H4 (cell line): ENCODE measurements around the gene NUDCD3. TPM values are rescaled to one million over a fixed set of nuclear protein-coding genes. Genes with fewer than 3 reads are reported as not detected.
A peak's percentile ranks its signal among the peaks of the same experiment; 100 is the strongest.

Experiments used
- DNase-seq: peaks from one replicate; pipeline ENCODE4 v3.0.0-alpha.2; 2015; ENCODE audit warnings: low spot score
- total RNA-seq: library from RNA; depleted of rRNA; stranded (reverse); fragments of >200 nt; shearing (Covaris generic); gene quantifications from 2 replicates; pipeline ENCODE4 v1.2.3, GENCODE V29; 2014; rRNA removed

Gene NUDCD3
- total RNA-seq = 81.1 and 99.4 TPM in 2 replicates

- DNase-seq = peak; percentile 92
Observed at GRCh38 chr7:44490351-44491200, at the start of gene NUDCD3. Gene NUDCD3 (minus strand): TSS chr7:44490658. CDS start chr7:44490600, 58 bp downstream.

DNA sequence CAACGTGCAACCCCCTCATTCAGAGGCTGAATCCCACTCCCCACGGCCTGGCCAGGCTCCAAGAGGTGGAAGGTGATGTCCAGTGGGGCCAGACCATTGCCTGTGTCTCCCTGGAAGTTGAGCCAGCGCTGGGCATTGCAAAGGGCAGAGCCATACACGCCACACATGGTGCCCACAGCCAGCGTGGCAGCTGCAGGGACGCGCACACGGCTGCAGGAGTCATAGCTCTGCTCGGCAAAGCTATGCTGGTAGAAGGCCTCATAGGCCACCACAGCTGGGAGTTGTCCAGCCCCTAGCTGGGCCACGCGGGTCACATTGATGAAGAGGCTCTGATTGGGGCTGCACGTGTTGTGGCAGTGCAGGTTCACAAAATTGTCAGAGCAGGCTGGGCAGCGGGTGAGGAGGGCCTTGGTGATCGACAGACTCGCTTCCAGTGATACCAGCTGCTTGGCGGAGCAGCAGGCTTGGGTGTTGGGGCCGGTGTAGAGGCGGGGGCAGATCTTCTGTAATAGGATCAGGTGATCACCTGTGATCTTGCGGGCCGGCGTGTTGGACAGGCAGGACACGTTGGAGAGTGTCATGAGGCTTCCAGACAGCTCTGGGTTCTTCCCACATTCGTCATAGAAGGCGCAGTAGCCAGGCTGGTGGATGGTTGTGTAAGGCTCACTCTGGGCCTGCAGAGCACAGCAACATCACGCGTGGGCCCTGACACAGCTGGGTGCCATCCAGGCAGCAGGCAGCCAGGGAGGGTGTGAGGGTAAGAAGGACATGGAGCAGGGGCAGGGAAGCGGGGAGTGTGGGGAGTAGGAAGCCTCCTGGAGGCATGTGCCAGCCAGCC, 49.4 kb upstream of the NUDCD3 start:
- peak; percentile 14 for DNase-seq

DNA sequence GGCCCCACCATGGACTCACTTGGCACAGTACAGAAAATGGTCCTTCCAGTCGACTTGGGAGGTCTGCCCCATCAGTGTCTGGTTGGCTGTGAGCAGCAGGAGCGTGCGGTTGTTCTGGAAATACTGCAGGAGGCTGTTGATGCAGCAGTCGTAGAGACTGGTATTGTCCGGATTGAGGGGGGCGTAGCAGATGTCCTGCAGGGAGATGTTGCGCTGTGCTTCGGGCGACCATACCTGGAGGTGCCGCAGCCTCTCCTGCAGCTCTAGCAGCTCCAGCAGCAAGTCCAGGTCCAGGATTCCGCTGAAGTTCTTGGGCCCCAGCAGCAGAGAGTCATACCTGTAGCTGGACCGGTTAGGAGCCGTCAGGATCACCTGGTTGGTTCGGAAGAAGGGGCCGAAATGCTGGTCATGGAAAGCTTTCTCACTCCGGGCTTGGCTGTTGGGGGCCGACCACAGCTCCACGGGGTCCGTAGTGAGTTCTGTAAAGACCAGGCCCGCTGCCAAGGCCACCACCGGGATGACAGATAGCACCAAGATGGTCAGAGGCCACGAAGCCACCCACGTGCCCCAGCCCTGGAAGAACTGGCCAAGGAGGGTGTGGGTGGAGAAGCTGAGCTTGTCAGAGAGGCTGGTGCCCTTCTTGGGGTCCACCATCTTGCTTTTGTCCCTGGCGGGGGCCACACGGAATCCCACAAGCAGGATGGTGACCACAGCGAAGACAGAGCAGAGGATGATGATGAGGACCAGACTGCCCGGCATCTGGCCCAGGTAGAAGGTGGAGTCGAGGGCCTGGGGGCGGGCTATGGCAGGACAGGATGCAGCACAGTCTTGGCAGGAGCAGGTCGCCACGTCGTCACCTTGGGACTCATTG, 48.6 kb upstream of the NUDCD3 start:
- peak; percentile 21 for DNase-seq

DNA sequence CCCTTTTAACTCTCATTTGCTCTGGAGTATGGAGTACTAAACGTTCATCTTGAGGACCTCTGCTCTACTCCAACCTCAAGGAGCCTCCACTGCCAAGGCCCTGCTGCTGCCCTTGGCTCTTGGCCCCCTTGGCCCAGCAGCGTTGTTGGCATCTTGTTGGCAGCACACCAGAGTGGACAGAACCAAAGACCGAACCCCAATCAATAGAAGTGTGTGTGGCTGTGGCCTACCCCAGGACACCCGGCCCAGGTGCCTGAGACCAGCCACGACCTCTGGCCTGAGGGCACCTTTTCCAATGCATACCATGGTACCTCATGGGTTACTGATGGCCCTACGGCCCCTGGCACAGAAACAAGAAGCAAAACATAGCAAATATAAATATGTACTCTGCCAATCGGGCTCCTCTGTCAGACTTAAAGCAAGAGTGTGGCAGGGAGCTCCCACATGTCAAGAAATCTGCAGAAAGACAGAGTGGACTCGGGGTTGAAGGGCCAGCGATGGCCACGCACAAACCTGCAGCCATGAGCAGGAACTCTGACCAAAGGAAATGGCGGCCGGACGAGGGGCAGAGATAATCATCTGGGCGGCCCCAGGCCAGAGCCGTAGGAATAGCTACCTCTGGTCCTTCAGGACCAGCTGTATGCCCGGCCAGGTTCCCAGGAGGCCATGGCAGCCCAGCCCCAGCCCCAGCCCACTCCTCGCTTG, 47.8 kb upstream of the NUDCD3 start:
- DNase-seq = no peak

- no peak for DNase-seq
Observed at GRCh38 chr7:44537442-44537841, 47.0 kb upstream of the NUDCD3 start.

DNA sequence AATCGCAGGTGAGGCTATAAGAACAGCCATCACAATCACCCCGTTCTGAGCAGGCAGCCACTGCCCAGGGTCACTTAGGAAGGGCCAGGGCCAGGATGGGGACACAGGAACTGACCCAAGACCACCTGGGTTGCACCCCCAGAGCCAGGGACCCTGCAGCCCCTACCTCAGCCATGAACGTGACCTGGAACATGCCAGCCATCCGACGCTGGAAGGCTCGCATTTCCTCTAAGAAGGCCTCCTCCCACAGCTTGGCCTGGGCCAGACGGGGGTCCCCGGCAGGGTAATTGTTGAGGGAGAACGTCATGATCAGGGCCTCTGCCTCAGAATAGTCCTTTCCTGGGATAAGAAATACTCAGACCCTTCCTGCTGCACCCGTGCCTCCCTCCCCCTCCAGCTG, 45.6 kb upstream of the NUDCD3 start:
- no peak for DNase-seq

GRCh38 chr7:44535348-44536064, 45.0 kb upstream of the NUDCD3 start:
- no peak for DNase-seq

- DNase-seq = peak; percentile 73
Observed at GRCh38 chr7:44534501-44534900, 44.0 kb upstream of the NUDCD3 start.

GRCh38 chr7:44534087-44534486, 43.6 kb upstream of the NUDCD3 start:
- no peak for DNase-seq

DNA sequence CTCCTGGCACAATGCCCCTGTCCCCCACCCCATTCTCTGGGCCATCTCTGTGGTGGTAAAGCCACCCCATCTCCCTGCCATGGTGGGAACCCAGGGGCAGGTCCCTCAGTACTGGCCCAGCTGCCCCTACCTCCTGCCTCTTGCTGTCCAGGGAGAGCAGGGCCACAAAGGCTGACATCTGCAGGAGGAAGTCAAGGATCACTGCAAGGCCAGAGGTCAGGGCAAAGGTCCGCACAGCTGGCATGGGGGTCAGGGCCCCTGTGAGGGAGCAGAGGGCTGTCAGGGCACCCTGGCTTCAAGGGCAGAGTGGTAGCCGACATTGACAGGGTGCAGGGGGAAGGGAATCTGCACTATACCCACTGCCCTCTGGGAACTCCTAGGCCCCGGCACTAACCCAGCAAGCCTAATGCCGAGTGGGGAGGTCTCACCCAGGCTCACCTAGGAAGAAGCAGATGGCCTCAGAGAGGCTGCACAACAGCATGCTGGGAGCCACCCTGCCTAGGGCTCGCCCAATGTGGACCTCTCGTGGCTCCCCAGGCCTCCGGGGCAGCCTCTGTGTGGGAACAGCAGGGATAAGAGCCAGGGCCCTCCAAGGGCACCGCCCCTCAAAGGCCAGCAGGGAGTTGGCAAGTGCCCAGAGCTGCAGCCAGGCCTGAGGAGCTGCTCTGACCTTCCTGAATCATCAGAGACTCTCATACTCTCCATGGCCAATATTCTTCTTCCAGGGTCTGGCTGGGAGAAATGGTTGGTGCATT, 43.0 kb upstream of the NUDCD3 start:
- DNase-seq = no peak

- DNase-seq = no peak
Observed at GRCh38 chr7:44531421-44532380, 41.2 kb upstream of the NUDCD3 start.

DNA sequence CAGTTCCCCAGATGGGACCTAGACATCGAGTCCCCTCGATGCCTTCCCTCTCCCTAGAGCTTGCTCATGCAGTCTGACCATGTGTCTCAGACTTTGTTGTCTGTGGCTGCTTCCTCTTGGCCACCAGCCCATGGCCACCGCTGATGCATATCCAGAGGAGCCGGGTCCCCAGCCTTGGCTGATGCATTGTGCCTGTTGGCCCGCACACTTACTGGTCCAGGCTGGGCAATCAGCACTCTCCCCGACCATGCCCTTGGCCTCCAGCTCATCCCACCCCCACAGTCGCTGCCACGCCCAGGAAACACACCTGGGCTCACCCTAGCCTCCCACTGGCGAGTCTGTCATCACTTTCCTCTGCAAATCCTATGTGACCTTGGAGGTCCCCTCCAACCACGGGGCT, 40.5 kb upstream of the NUDCD3 start:
- DNase-seq = no peak

DNA sequence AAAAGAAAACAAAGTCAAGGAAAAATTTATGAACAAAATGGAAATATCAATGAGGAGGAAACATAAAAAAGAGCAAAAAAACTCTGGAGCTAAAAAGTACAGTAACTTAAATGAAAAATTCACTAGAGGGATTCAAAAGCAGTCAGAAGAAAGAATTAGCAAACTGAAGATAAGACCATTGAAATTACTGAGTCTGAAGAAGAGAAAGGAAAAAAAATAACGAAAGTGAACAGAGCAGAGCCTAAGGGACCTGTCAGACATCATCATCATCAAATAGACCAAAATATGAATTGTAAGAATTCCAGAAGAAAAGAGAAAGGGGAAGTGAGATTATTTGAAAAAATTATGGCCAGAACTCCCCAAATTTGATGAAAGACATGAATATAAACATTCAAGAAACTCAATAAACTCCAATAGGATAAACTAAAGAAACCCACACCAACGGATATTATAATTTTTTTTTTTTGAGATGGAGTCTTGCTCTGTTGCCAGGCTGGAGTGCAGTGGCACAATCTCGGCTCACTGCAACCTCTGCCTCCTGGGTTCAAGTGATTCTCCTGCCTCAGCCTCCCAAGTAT, 34.4 kb upstream of the NUDCD3 start:
- DNase-seq = no peak

- no peak for DNase-seq
Observed at GRCh38 chr7:44522315-44522714, 31.9 kb upstream of the NUDCD3 start.

GRCh38 chr7:44521347-44522095, 31.1 kb upstream of the NUDCD3 start:
- no peak for DNase-seq

- no peak for DNase-seq
Observed at GRCh38 chr7:44520574-44520973, 30.1 kb upstream of the NUDCD3 start.

GRCh38 chr7:44519546-44519945, 29.1 kb upstream of the NUDCD3 start:
- DNase-seq = no peak
